K562 (cell line): ENCODE results near the gene ERC2. TPM values are rescaled to one million over a fixed set of nuclear protein-coding genes. Genes with fewer than 3 reads are reported as not detected.

Experiments used
- ATAC-seq: fragments of 200-7000 bp; cut with Tn5 transposase; 3 replicates; pipeline ENCODE4 v1.9.1; 2020; ENCODE audit warnings: moderate library complexity
- BruUV-seq: library from RNA; stranded (reverse); fragments of 400-500 nt; replicated peaks from 2 replicates; lab custom pipeline; 2021; lab: Mats Ljungman, UMichigan
- CTCF ChIA-PET: fragments of 300-600 bp; formaldehyde crosslinking; extraction: SDS; loops from one replicate; lab custom pipeline; 2021; ENCODE audit warnings: low intra/inter-chr PET ratio; lab: Yijun Ruan, JAX
- POLR2A ChIA-PET: fragments of 300-600, 350-650 bp; sonication (Branson Sonifier 250); formaldehyde crosslinking; extraction: SDS; loops from one replicate; lab custom pipeline; 2021; ENCODE audit warnings: antibody characterized with exemption, inconsistent platforms; lab: Yijun Ruan, JAX
- DNase-seq, 4 experiments: peaks; one replicate each; pipeline versions ENCODE4 v3.0.0 to v3.0.0-alpha.2; 2011 to 2018; ENCODE audit warnings: low spot score in 3 of 4, mixed read lengths in 3 of 4; ENCODE audit errors: extremely low read depth in 1 of 4
- FAIRE-seq: peaks from 2 replicates; lab custom pipeline; 2011; peaks lifted over from hg19 to GRCh38; lab: Jason Lieb, UNC
- H2AFZ ChIP-seq: 2 replicates; pipeline ENCODE4 v1.6.0; 2011; ENCODE audit warnings: low read depth, low read length, control low read depth, inconsistent platforms
- H3K27ac ChIP-seq: fragments of 200-600 bp; 3 replicates; pipeline ENCODE4 v1.8.0; 2011; ENCODE audit warnings: low read depth, mild to moderate bottlenecking, control low read depth, inconsistent platforms, low read length, moderate library complexity, mixed read lengths; ENCODE audit errors: extremely low read depth
- H3K27me3 ChIP-seq, 2 experiments: fragments of 300-600 bp in 1 of 2; 2 replicates in 1 of 2; 3 replicates in 1 of 2; pipeline versions ENCODE4 v1.6.0 to v1.8.0; 2011; ENCODE audit warnings: inconsistent platforms in 2 of 2, low read length in 2 of 2, mild to moderate bottlenecking in 1 of 2, mixed read lengths in 1 of 2, moderate library complexity in 1 of 2; ENCODE audit not compliant: control insufficient read depth in 2 of 2, insufficient read depth in 2 of 2
- H3K36me3 ChIP-seq: fragments of 300-600 bp; 3 replicates; pipeline ENCODE4 v1.8.0; 2011; ENCODE audit warnings: mild to moderate bottlenecking, low read length, inconsistent platforms; ENCODE audit not compliant: control insufficient read depth, insufficient read depth
- H3K4me1 ChIP-seq, 2 experiments: fragments of 200-600 bp in 1 of 2; replicated peaks in 1 of 2; 2 replicates in 1 of 2; 3 replicates in 1 of 2; pipeline versions ENCODE4 v1.5.1 to v1.8.0; 2011; ENCODE audit warnings: inconsistent platforms in 2 of 2, low read length in 2 of 2, mild to moderate bottlenecking in 1 of 2, mixed read lengths in 1 of 2, moderate library complexity in 1 of 2; ENCODE audit not compliant: control insufficient read depth in 2 of 2, insufficient read depth in 2 of 2
- H3K4me2 ChIP-seq: 2 replicates; pipeline ENCODE4 v1.6.1; 2011; ENCODE audit warnings: low read length, control low read depth, inconsistent platforms, mixed read lengths; ENCODE audit not compliant: insufficient read depth
- H3K4me3 ChIP-seq: fragments of 200-600 bp; sonication (generic), shearing (Covaris generic); 2 replicates; pipeline ENCODE4 v1.5.1; 2016; ENCODE audit warnings: control low read depth, inconsistent platforms
- H3K79me2 ChIP-seq: fragments of 200-600 bp; 3 replicates; pipeline ENCODE4 v1.8.0; 2011; ENCODE audit warnings: low read length, inconsistent platforms; ENCODE audit not compliant: control insufficient read depth, insufficient read depth
- H3K9ac ChIP-seq, 2 experiments: 2 replicates each; pipeline versions ENCODE4 v1.6.0 to v1.6.1; 2011; ENCODE audit warnings: low read depth in 2 of 2, low read length in 2 of 2, control low read depth in 1 of 2, inconsistent platforms in 1 of 2, mild to moderate bottlenecking in 1 of 2, mixed read lengths in 1 of 2; ENCODE audit not compliant: insufficient read depth in 1 of 2
- H3K9me1 ChIP-seq: one replicate; pipeline ENCODE4 v1.6.0; 2011; ENCODE audit warnings: inconsistent platforms, mild to moderate bottlenecking, low read length, moderate library complexity; ENCODE audit not compliant: control insufficient read depth, insufficient read depth
- H3K9me3 ChIP-seq: replicated peaks from 2 replicates; pipeline ENCODE4 v1.5.1; 2011; ENCODE audit warnings: low read depth, low read length, inconsistent platforms; ENCODE audit not compliant: control insufficient read depth, insufficient read depth
- H4K20me1 ChIP-seq: replicated peaks from 2 replicates; pipeline ENCODE4 v1.6.1; 2011; ENCODE audit warnings: low read length, inconsistent platforms, mixed read lengths; ENCODE audit not compliant: control insufficient read depth, insufficient read depth
- CEBPB ChIP-seq: fragments of 450-650 bp; IDR thresholded peaks from 2 replicates; pipeline ENCODE4 v1.6.1; 2016; ENCODE audit warnings: missing genetic modification characterization, missing compliant biosample characterization
- CREB1 ChIP-seq, 2 experiments: sonication (generic) in 1 of 2; formaldehyde crosslinking in 1 of 2; IDR thresholded peaks; 2 replicates each; pipeline versions ENCODE4 v1.6.1 to v1.8.0; 2012 to 2022; ENCODE audit warnings: inconsistent platforms in 1 of 2, mild to moderate bottlenecking in 1 of 2, missing genetic modification reagents in 1 of 2, moderate library complexity in 1 of 2
- GABPA ChIP-seq: fragments of 200-800 bp; sonication (Bioruptor generic); conservative IDR thresholded peaks from 2 replicates; pipeline ENCODE4 v1.6.1; 2016; ENCODE audit warnings: low read depth, missing genetic modification characterization, missing compliant biosample characterization
- POLR2H ChIP-seq: IDR thresholded peaks from 2 replicates; pipeline ENCODE4 v1.6.1; 2016; ENCODE audit warnings: missing genetic modification characterization, low read depth, mild to moderate bottlenecking, control low read depth, missing compliant biosample characterization, moderate library complexity
- WGBS: fragments of 100-300 bp; shearing (Covaris generic); methylation state at CpG from one replicate; pipeline ENCODE4 v1.1.6; 2016; ENCODE audit warnings: low coverage, mixed read lengths; ENCODE audit not compliant: insufficient coverage; ENCODE audit errors: missing lambda C conversion rate; 5-methylcytosine and 5-hydroxymethylcytosine counted together
- in situ Hi-C: fragments of 300-500 bp; cut with MboI; formaldehyde crosslinking; loops from 4 replicates; pipeline ENCODE4 v1.15.0; 2018; ENCODE audit warnings: inconsistent platforms, mixed read lengths
- intact Hi-C: fragments of 100-400 bp; cut with micrococcal nuclease; formaldehyde crosslinking; loops from 2 replicates; pipeline ENCODE4 v1.14.2; 2022
- polyA plus RNA-seq, 8 experiments: library from polyadenylated mRNA; depleted of rRNA in 4 of 8; stranded (reverse) in 5 of 8; unstranded in 3 of 8; fragments of >200 nt; fragmentation: Nextera tagmentation in 2 of 8; fragmentation: Illumina TruSeq in 1 of 8; extraction: Ambion mirVana in 2 of 8; extraction: Trizol in 1 of 8; gene quantifications; 2 replicates each; pipeline versions ENCODE4 v1.2.1 to v1.2.3, GENCODE V29; 2011 to 2014; ENCODE audit warnings: inconsistent platforms in 1 of 8, missing spikeins in 1 of 8
- total RNA-seq, 7 experiments: library from RNA; depleted of rRNA in 6 of 7; stranded (reverse); fragments of >200 nt in 6 of 7; fragmentation: Illumina TruSeq in 2 of 7; extraction: Trizol in 2 of 7; gene quantifications; 2 replicates each; pipeline versions ENCODE4 v1.2.1 to v1.2.3, GENCODE V29; 2011 to 2021; ENCODE audit warnings: low replicate concordance in 1 of 7
- TF ChIP-seq, protein P1 (sequence below), 2 experiments: fragments of 450-650 bp; IDR thresholded peaks; 2 replicates each; pipeline ENCODE4 v1.6.1; 2018; ENCODE audit warnings: mild to moderate bottlenecking in 2 of 2, low read depth in 1 of 2; ENCODE audit not compliant: partially characterized antibody in 2 of 2

ERC2 gene
- total and polyA plus RNA-seq, 9 of the 15 experiments (the other 6 are each of a cell fraction or from before 2014, with no cell fraction given), result 0.04 to 0.18 (median 0.07) TPM; not detected in 2

DNA sequence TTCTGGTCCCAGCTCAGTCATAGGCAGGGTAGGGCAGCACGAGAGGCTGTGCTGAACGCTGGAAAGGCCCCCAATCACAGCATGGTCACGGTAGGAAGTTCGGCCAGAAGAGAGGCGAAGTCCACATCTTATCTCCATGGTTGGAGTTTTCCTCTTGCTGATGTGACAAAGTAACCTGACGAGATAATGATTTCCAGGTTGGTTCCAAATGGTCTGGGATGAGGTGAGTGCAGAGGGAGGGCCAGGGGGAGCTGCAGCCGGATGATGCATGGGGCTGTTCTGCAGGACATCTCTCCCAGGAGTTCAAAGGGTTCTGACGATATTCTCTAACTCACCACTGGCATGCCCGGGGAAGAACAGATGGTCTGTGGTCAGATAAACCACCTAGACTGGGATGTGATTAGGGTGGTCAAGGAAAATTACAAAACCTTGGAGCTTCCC is 898.0 kb downstream of the ERC2 start:
- H3K9ac ChIP-seq, result no peak overlapping the region
- no peak overlapping the region for H3K4me3 ChIP-seq
- no peak overlapping the region for H2AFZ ChIP-seq
- ChIA-PET CTCF (no interaction called here), POLR2A (no interaction called here)
- no peaks in the 10 kb centered on the region for H3K9me1 ChIP-seq
- 1% methylated on average over 8 of the region's 9 CpGs for WGBS
- no peak overlapping the region for H3K27ac ChIP-seq
- intact Hi-C loops (no loop called here), in situ Hi-C loops (no loop called here)
- H4K20me1 ChIP-seq, result no peaks in the 10 kb centered on the region
- no peak for TF ChIP-seq CEBPB (tag)
- TF ChIP-seq CREB1 (IDR thresholded peaks at IDR 0.05), result no peak
- no peak for TF ChIP-seq CREB1 (CRISPR knock-in tag; IDR thresholded peaks at IDR 0.05)
- TF ChIP-seq, protein P1, sequence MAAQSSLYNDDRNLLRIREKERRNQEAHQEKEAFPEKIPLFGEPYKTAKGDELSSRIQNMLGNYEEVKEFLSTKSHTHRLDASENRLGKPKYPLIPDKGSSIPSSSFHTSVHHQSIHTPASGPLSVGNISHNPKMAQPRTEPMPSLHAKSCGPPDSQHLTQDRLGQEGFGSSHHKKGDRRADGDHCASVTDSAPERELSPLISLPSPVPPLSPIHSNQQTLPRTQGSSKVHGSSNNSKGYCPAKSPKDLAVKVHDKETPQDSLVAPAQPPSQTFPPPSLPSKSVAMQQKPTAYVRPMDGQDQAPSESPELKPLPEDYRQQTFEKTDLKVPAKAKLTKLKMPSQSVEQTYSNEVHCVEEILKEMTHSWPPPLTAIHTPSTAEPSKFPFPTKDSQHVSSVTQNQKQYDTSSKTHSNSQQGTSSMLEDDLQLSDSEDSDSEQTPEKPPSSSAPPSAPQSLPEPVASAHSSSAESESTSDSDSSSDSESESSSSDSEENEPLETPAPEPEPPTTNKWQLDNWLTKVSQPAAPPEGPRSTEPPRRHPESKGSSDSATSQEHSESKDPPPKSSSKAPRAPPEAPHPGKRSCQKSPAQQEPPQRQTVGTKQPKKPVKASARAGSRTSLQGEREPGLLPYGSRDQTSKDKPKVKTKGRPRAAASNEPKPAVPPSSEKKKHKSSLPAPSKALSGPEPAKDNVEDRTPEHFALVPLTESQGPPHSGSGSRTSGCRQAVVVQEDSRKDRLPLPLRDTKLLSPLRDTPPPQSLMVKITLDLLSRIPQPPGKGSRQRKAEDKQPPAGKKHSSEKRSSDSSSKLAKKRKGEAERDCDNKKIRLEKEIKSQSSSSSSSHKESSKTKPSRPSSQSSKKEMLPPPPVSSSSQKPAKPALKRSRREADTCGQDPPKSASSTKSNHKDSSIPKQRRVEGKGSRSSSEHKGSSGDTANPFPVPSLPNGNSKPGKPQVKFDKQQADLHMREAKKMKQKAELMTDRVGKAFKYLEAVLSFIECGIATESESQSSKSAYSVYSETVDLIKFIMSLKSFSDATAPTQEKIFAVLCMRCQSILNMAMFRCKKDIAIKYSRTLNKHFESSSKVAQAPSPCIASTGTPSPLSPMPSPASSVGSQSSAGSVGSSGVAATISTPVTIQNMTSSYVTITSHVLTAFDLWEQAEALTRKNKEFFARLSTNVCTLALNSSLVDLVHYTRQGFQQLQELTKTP (IDR thresholded peaks at IDR 0.05; ENCODE audit: low read depth in 1 of 2, partially characterized antibody in 2 of 2), result no peak
- no peak for TF ChIP-seq GABPA
- no peak for TF ChIP-seq POLR2H (tag)
- no peaks in the 10 kb centered on the region for H3K9me3 ChIP-seq
- DNase-seq, result no peak
- peaks cover 0 to 2% of the 10 kb centered on the region in 2 experiments; a peak in 1 of 5 replicates for H3K27me3 ChIP-seq
- no peak overlapping the region for H3K4me2 ChIP-seq
- no peaks in the 10 kb centered on the region for H3K36me3 ChIP-seq
- no peaks in the 10 kb centered on the region for H3K79me2 ChIP-seq
- H3K4me1 ChIP-seq, result no peaks in the 10 kb centered on the region
- no peak for FAIRE-seq
- ATAC-seq, result no peak
- BruUV-seq, result no TSS peak
